ENCODE measurements around the gene RAD51B. TPM values are rescaled to one million over a fixed set of nuclear protein-coding genes. Genes with fewer than 3 reads are reported as not detected.

The RAD51B gene
- total RNA-seq, 1 experiment from 2014 or later = 20.0 TPM

GRCh38 chr14:68164711-68165113 is 345.1 kb downstream of the RAD51B start:
- DNase-seq (ENCODE audit: low read depth, low spot score) (no peak), ATAC-seq (no peak)
- POLR2A ChIA-PET = no interaction called here
- no peaks in the 10 kb centered on the region for H3K36me3 ChIP-seq (ENCODE audit: control insufficient read depth in 1 of 2, insufficient read depth in 2 of 2, low read length in 2 of 2)
- RAD21 ChIA-PET (ENCODE audit: low non-redundant PET in 1 of 2, low total read pairs in 2 of 2, uncharacterized antibody in 2 of 2, unreplicated experiment in 2 of 2) = no interaction called here
- H2AFZ ChIP-seq (ENCODE audit: low read depth, low read length, poor library complexity, severe bottlenecking) = no peak overlapping the region
- H3K4me3 ChIP-seq (replicated peaks in 1 of 2; ENCODE audit: low read depth in 1 of 2, low read length in 2 of 2) = no peak overlapping the region
- intact Hi-C loops (cut with micrococcal nuclease) = no loop called here
- H3K27ac ChIP-seq (ENCODE audit: low read depth, low read length) = peak overlapping the region; percentile 35; the same call in 1 of the 2 replicates
- H3K9me3 ChIP-seq (ENCODE audit: control insufficient read depth in 1 of 2, insufficient read depth in 1 of 2, low read depth in 1 of 2, low read length in 2 of 2) = no peaks in the 10 kb centered on the region
- no TSS peak for BruUV-seq (replicated peaks)
- no peak overlapping the region for H3K4me2 ChIP-seq (ENCODE audit: low read length)
- H3K27me3 ChIP-seq (ENCODE audit: insufficient read depth, low read length) = no peaks in the 10 kb centered on the region
- CTCF ChIA-PET = no interaction called here
- no peaks in the 10 kb centered on the region for H3K9me2 ChIP-seq (ENCODE audit: insufficient read depth)
- no peaks in the 10 kb centered on the region for H4K20me1 ChIP-seq (ENCODE audit: insufficient read depth)
- H3K79me2 ChIP-seq (ENCODE audit: insufficient read depth, low read length) = no peaks in the 10 kb centered on the region
- no peak for TF ChIP-seq ZFX (IDR thresholded peaks at IDR 0.05)
- TF ChIP-seq ATF3 (IDR thresholded peaks at IDR 0.05) = no peak
- no peak for TF ChIP-seq ZBTB33 (IDR thresholded peaks at IDR 0.05; ENCODE audit: extremely low read depth, insufficient replicate concordance, low read length)
- TF ChIP-seq RAD21 (IDR thresholded peaks at IDR 0.05; ENCODE audit: low read depth) = no peak
- no peak for TF ChIP-seq ZNF274 (IDR thresholded peaks at IDR 0.05; ENCODE audit: low read depth, low read length)
- TF ChIP-seq CTCF (IDR thresholded peaks at IDR 0.05 in 2 of 3, conservative IDR thresholded peaks at IDR 0.05 in 1 of 3; ENCODE audit: borderline replicate concordance in 1 of 3, insufficient read depth in 1 of 3, low read depth in 2 of 3, low read length in 2 of 3) = no peak
- no peak for TF ChIP-seq CEBPB (IDR thresholded peaks at IDR 0.05; ENCODE audit: low read depth)
- TF ChIP-seq EZH2phosphoT487 (IDR thresholded peaks at IDR 0.05; ENCODE audit: borderline replicate concordance) = no peak
- TF ChIP-seq YY1 (IDR thresholded peaks at IDR 0.05; ENCODE audit: extremely low read depth, insufficient replicate concordance, low read depth, low read length) = no peak
- TF ChIP-seq POLR2A (IDR thresholded peaks at IDR 0.05; ENCODE audit: borderline replicate concordance, extremely low read depth, insufficient read depth, insufficient read length) = no peak
- no peak for TF ChIP-seq POLR2AphosphoS5 (IDR thresholded peaks at IDR 0.05; ENCODE audit: low read depth, low read length)
- peaks cover 0 to 59% of the 10 kb centered on the region in 2 experiments; a peak in 3 of 4 replicates for H3K4me1 ChIP-seq (ENCODE audit: control insufficient read depth in 1 of 2, insufficient read depth in 2 of 2, low read length in 2 of 2)
- no peak overlapping the region for H3K9ac ChIP-seq (ENCODE audit: low read length)

Data from HCT116 (cell line).